Measurements from ENCODE around the gene FZD8. TPM values are rescaled to one million over a fixed set of nuclear protein-coding genes. Genes with fewer than 3 reads are reported as not detected.
A peak's percentile ranks its signal among the peaks of the same experiment; 100 is the strongest.

FZD8 gene
- total and polyA plus RNA-seq, 2 donors (not counting 1 experiment from before 2014, with no cell fraction given) = 0.76 to 1.7 TPM

GRCh38 chr10:35644050-35644950, 2.2 kb upstream of the FZD8 start:
- Histone ChIP-seq H4K20me1 (ENCODE audit: control insufficient read depth, insufficient read depth, low read length, poor library complexity, severe bottlenecking) (no peaks in the 10 kb centered on the region), H3K79me2 (ENCODE audit: control insufficient read depth, insufficient read depth, low read length) (no peaks in the 10 kb centered on the region), H3K27me3 (replicated peaks in 1 of 4; ENCODE audit: control extremely low read depth in 1 of 4, control insufficient read depth in 3 of 4, insufficient read depth in 4 of 4, low read length in 3 of 4) (peaks cover 0 to 25% (median 8%) of the 10 kb centered on the region in 4 experiments), H3K36me3 (replicated peaks in 1 of 2; ENCODE audit: control extremely low read depth in 1 of 2, control insufficient read depth in 1 of 2, extremely low read depth in 1 of 2, insufficient read depth in 2 of 2, low read length in 1 of 2) (no peaks in the 10 kb centered on the region), H2AFZ (ENCODE audit: insufficient read depth, low read depth, low read length, poor library complexity, severe bottlenecking) (peak overlapping the region; percentile 79), H3K4me3 (ENCODE audit: control extremely low read depth in 1 of 5, extremely low read depth in 1 of 5, insufficient read depth in 1 of 5, low read depth in 2 of 5, low read length in 4 of 5) (peak overlapping the region in 4 of 5 experiments; percentile 50 to 74 (median 66)), H3K4me2 (replicated peaks; ENCODE audit: low read depth, low read length, poor library complexity, severe bottlenecking) (peak overlapping the region; percentile 85), H3K27ac (ENCODE audit: low read length in 2 of 2) (no peak overlapping the region), H3K4me1 (ENCODE audit: control insufficient read depth in 2 of 2, insufficient read depth in 2 of 2, low read length in 2 of 2) (peaks cover 22 to 29% of the 10 kb centered on the region in 2 donors), H3K9ac (ENCODE audit: low read length) (peak overlapping the region; percentile 73), H3K9me3 (ENCODE audit: control extremely low read depth in 1 of 3, control insufficient read depth in 2 of 3, insufficient read depth in 1 of 3, low read length in 2 of 3) (peaks cover 0 to 9% (median 0%) of the 10 kb centered on the region in 3 donors)
- ChIA-PET CTCF (interaction anchor here (0.7 to 4.0 kb wide), 3 partner anchors 8 to 249 kb away, joined by 3 to 20 read pairs (median 3); no protein-coding TSS in a partner anchor), POLR2A (interaction anchor here (0.6 kb wide), 1 partner anchor 525 kb away, joined by 3 read pairs; no protein-coding TSS in a partner anchor)
- Mint-ChIP-seq H3K27me3 (peaks cover 21% of the 10 kb centered on the region), H3K4me3 (peak overlapping the region; percentile 94), H3K9me3 (ENCODE audit: insufficient read depth) (no peaks in the 10 kb centered on the region), H3K27ac (no peak overlapping the region), H3K4me1 (peaks cover 29% of the 10 kb centered on the region)
- no peak for ATAC-seq (ENCODE audit: low read depth)
- intact Hi-C loops (cut with micrococcal nuclease) = loop anchor here (5.0 kb wide), 2 partner anchors 307 to 517 kb away; partner anchors contain the start of genes CCNY and CREM
- DNase-seq = peak; percentile 9
- 28% methylated on average over 4 of the region's 13 CpGs for WGBS (ENCODE audit: insufficient coverage)
- TF ChIP-seq CTCF (IDR thresholded peaks at IDR 0.05) (no peak), EZH2 (IDR thresholded peaks at IDR 0.05; ENCODE audit: borderline replicate concordance, insufficient read depth, low read depth, low read length, poor library complexity, severe bottlenecking) (no peak)

Measured in B cell (primary cell).